ENCODE data around the gene WDR82.

WDR82 gene

GRCh38 chr3:52305926-52306325 is 27.5 kb upstream of the WDR82 start:
- no peak for FAIRE-seq
- no peak for TF ChIP-seq POLR2AphosphoS5 (IDR thresholded peaks at IDR 0.05; ENCODE audit: low read depth, low read length)
- TF ChIP-seq TAF1 (IDR thresholded peaks at IDR 0.05; ENCODE audit: borderline replicate concordance, low read depth, low read length) = no peak
- no peak for TF ChIP-seq POLR2A (IDR thresholded peaks at IDR 0.05; ENCODE audit: low read depth, low read length)

GRCh38 chr3:52303811-52304210 is 25.4 kb upstream of the WDR82 start:
- FAIRE-seq (no peak), DNase-seq (ENCODE audit: insufficient read length) (no peak)
- TF ChIP-seq TAF1 (IDR thresholded peaks at IDR 0.05; ENCODE audit: borderline replicate concordance, low read depth, low read length) (no peak), POLR2AphosphoS5 (IDR thresholded peaks at IDR 0.05; ENCODE audit: low read depth, low read length) (no peak), POLR2A (IDR thresholded peaks at IDR 0.05; ENCODE audit: low read depth, low read length) (no peak)

More at GRCh38 chr3:52305926-52306325, 27.5 kb upstream of the WDR82 start:
- DNase-seq (ENCODE audit: insufficient read length) = no peak

GRCh38 chr3:52302426-52303145 is 24.1 kb upstream of the WDR82 start:
- FAIRE-seq (no peak), DNase-seq (ENCODE audit: insufficient read length) (no peak)
- TF ChIP-seq TAF1 (IDR thresholded peaks at IDR 0.05; ENCODE audit: borderline replicate concordance, low read depth, low read length) (no peak), POLR2A (IDR thresholded peaks at IDR 0.05; ENCODE audit: low read depth, low read length) (no peak), POLR2AphosphoS5 (IDR thresholded peaks at IDR 0.05; ENCODE audit: low read depth, low read length) (no peak)

- TF ChIP-seq POLR2AphosphoS5 (IDR thresholded peaks at IDR 0.05; ENCODE audit: low read depth, low read length) = no peak
- no peak for TF ChIP-seq TAF1 (IDR thresholded peaks at IDR 0.05; ENCODE audit: borderline replicate concordance, low read depth, low read length)
- TF ChIP-seq POLR2A (IDR thresholded peaks at IDR 0.05; ENCODE audit: low read depth, low read length) = no peak
- DNase-seq (ENCODE audit: insufficient read length) = no peak
- peak; percentile 86 for FAIRE-seq
Measured at GRCh38 chr3:52299879-52300611, 21.6 kb upstream of the WDR82 start.

DNA sequence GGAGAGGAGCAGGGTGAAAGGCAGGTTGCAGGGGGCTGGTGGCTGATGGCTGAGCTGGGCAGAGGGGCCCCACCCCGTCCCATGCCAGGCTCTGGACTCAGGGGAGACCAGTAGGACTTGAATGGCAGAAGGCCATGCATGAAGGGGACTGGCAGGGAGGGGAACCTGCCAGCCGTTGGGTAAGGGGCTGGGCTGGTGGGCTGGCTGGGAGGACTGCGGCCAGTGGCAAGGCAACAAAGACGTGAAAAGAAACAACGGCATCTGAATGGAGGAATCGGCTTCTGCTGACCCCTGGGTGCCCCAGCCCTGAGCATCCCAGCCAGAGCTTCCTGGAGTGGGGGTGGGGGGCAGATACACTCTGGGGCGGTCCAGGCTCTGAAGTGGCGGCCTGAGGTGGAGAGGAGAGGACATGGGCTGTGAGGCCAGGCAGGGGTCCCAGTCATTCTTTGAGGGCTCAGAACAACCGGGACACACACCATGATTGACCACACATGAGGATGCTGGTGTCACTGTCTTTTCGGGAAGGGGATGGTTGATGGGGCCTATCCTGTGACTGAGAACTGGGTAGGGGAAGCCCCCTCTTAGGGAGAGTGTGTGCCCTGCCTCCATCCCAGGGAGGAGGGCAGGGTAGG is 20.9 kb upstream of the WDR82 start:
- FAIRE-seq (no peak), DNase-seq (ENCODE audit: insufficient read length) (no peak)
- no peak for TF ChIP-seq TAF1 (IDR thresholded peaks at IDR 0.05; ENCODE audit: borderline replicate concordance, low read depth, low read length)
- no peak for TF ChIP-seq POLR2AphosphoS5 (IDR thresholded peaks at IDR 0.05; ENCODE audit: low read depth, low read length)
- no peak for TF ChIP-seq POLR2A (IDR thresholded peaks at IDR 0.05; ENCODE audit: low read depth, low read length)

DNA sequence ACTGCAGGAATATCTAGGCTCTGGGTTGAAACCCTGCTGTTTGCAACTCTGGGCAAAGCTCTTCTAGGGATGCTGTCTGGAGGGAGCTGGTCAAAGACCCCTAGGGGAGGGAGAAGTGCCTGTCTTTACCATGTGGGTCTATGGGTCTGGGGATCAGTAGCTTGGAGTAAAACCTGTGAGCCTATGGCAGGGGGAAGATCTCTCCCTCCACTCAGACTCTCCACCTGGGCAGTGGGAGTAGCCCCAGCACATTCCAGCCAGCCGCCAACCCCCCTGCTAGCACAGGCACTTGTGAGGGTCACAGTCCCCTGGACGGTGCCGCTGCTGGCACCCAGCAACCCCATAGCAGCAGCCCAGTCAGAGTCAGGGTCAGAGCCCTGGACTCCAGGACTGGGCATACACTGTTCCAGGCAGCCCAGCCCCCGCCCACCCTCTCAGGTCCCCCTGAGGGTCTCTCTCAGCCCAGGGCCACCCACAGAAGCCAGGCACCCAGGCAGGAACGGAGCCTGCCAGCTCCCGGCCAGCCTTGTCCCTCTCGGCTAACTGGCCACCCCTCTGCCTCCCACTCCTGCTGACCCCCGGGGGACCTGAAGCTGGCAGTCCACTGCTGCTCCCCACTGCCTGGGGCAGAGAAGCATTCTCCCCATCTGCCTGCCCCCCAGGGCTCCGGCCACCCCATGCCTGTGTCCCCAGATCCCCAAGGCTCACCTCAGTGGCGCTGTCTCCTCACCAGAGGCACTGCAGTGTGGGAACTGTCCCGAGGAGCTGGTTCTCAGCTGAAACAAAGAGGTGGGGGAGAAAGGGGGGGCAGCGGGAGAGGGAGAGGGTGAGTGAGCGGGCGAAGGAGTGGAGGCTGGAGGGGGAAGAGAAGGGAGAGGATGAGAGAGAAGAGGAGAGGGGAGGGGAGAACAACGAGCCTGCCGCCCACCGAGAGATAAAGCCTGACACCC is 20.0 kb upstream of the WDR82 start:
- no peak for DNase-seq (ENCODE audit: insufficient read length)
- TF ChIP-seq POLR2A (IDR thresholded peaks at IDR 0.05; ENCODE audit: low read depth, low read length) = no peak
- TF ChIP-seq POLR2AphosphoS5 (IDR thresholded peaks at IDR 0.05; ENCODE audit: low read depth, low read length) = no peak
- TF ChIP-seq TAF1 (IDR thresholded peaks at IDR 0.05; ENCODE audit: borderline replicate concordance, low read depth, low read length) = no peak
- no peak for FAIRE-seq

GRCh38 chr3:52297242-52298148 is 19.0 kb upstream of the WDR82 start:
- no peak for FAIRE-seq
- no peak for DNase-seq (ENCODE audit: insufficient read length)
- TF ChIP-seq POLR2AphosphoS5 (IDR thresholded peaks at IDR 0.05; ENCODE audit: low read depth, low read length) (no peak), TAF1 (IDR thresholded peaks at IDR 0.05; ENCODE audit: borderline replicate concordance, low read depth, low read length) (no peak), POLR2A (IDR thresholded peaks at IDR 0.05; ENCODE audit: low read depth, low read length) (no peak)

DNA sequence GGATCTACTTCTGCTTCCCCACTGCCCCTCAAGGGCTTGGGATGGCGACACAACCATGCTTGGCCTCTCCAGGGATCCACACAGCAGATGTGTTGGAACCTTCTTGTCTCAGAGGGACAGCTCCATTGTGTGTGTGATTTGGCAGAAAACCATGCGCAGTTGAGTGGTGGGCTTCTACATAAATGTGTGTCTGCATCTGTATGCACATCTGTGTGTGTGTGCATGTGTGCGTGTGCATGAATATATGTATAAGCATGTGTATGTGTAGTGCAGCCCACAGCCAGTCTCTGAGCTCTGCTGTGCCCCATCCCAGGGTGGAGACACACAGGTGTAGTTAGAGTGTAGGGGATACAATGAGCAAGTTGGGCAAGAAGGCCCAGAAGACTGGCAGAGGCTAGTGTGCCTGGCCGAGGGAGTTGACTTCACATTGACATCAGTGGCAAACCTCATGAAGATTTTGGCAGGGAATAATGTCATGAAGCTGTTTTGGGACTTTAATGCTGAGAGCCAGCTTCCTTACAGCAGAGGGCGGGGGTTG is 17.3 kb upstream of the WDR82 start:
- TF ChIP-seq POLR2A (IDR thresholded peaks at IDR 0.05; ENCODE audit: low read depth, low read length) (no peak), POLR2AphosphoS5 (IDR thresholded peaks at IDR 0.05; ENCODE audit: low read depth, low read length) (no peak), TAF1 (IDR thresholded peaks at IDR 0.05; ENCODE audit: borderline replicate concordance, low read depth, low read length) (no peak)
- no peak for DNase-seq (ENCODE audit: insufficient read length)
- FAIRE-seq = no peak

GRCh38 chr3:52294320-52295150 is 16.1 kb upstream of the WDR82 start:
- DNase-seq (ENCODE audit: insufficient read length) = no peak
- FAIRE-seq = no peak
- TF ChIP-seq POLR2A (IDR thresholded peaks at IDR 0.05; ENCODE audit: low read depth, low read length) (no peak), TAF1 (IDR thresholded peaks at IDR 0.05; ENCODE audit: borderline replicate concordance, low read depth, low read length) (no peak), POLR2AphosphoS5 (IDR thresholded peaks at IDR 0.05; ENCODE audit: low read depth, low read length) (no peak)

All from GM12892 (cell line).